Measurements from ENCODE around the gene ZNF709.
"Not testable (repeated sequence)": the region's sequence is repeated elsewhere in the genome, so short reads cannot be mapped to it uniquely, and the experiment has no call there.

Gene ZNF709

DNA sequence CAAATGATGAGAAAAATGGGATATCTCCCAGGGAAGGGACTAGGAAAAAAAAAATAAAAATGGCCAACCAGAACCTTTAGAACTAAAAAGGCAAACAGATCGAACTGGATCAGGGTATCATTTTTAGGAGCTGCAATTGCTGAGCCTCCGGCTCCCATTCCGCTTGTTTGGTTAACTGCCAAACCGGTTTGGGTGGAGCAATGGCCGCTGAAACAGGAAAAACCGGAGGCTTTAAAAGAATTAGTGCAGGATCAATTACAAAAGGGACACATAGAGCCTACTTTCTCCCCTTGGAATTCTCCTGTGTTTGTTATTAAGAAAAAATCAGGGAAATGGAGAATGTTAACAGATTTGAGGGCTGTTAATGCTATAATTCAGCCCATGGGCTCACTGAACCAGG is 31.1 kb downstream of the ZNF709 start:
- no peak for FAIRE-seq
- no peak for DNase-seq (ENCODE audit: low spot score)

GRCh38 chr19:12450844-12451243 is 33.8 kb downstream of the ZNF709 start:
- no peak for DNase-seq (ENCODE audit: low spot score)
- no peak for FAIRE-seq

- FAIRE-seq (no peak), DNase-seq (ENCODE audit: low spot score) (no peak)
Observed at GRCh38 chr19:12448808-12449207, 35.8 kb downstream of the ZNF709 start.

DNA sequence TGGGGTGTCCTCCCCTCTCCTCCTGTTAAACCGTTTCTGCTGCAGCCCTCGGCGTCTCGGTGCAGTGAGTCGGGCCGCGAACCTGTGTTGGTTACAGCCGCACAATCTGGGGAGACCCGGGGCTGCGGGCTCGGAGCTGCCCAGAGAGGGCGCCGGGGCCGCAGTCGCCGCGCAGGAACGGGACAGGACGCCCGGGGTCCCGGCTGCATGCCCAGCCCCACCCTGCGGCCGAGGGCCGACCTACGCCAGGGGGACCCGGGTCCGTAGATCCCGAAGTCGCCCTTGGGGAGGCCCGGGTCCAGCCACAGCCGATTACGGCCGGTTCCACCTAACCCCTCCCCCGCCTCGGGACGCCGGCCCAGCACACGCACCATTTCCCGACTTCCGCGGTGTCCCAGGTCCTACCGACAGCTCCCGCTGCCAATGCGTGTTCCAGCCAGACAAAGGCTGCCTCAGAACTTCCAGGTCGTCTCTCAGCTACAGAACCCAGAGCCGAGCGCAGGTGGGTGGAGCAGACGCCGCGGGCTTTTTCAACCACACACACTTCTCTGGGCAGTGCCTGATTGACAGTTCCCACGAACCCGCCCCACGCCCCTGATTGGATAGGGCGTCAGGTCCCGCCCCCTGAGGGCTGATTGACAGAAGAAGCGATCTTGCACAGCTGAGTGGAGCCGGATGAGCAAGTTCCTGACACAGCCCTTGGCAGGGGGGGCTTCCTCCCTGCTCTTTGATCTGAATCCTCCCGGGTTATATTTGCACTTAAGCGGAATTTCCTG is 43.9 kb downstream of the ZNF709 start, which contains the start of gene ZNF443:
ZNF443 (minus strand) TSS at position 481 of the 776 bp plus-strand sequence; CDS start at position 374, 107 bp downstream.
- FAIRE-seq, result peak; percentile 91
- peak; percentile 97 for DNase-seq (ENCODE audit: low spot score)

DNA sequence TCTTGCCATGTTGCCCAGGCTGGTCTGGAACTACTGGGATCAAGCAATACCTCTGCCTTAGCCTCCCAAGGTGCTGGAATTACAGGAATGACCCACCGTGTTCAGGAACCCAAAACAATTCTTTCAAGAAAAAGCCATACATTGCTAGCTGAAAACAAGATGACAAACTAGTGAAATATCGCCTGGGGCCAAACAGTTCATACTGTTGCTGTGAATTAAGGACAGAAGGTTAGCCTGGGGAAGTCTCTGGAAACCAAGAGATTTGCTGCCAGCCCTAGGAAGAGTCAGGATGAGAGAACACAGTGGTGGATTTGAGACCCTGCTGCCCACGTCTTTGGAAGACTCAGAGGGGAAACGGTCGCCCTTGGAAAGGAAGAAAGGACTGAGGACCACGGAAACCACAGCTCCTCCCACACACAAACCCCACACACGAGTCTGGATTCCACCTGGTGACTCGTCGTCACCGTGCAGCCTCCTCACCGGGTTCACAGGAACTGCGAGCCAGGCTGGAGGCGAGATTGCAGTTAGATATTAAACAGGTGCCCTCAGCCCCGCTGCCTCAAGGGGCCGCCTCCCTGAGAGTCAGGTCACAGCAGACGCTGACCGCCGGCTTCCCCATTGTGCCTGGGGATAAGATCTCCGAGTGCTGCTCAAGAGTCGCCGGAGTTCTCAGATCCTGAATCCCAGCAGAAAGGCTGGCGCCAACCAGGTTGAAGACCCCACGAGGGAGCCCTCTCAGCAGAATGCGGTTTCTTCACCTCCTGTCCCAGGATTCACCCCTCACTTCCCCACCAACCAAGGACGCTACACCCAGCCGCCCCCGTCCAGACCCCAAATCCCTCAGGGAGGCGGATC is 44.7 kb downstream of the ZNF709 start:
- FAIRE-seq, result peak; percentile 91
- DNase-seq (ENCODE audit: low spot score), result peak; percentile 46

GRCh38 chr19:12430726-12431299 is 53.8 kb downstream of the ZNF709 start:
- not testable (repeated sequence) for DNase-seq (ENCODE audit: low spot score); FAIRE-seq

- no peak for FAIRE-seq
Observed at GRCh38 chr19:12425888-12426274, 58.7 kb downstream of the ZNF709 start.

DNA sequence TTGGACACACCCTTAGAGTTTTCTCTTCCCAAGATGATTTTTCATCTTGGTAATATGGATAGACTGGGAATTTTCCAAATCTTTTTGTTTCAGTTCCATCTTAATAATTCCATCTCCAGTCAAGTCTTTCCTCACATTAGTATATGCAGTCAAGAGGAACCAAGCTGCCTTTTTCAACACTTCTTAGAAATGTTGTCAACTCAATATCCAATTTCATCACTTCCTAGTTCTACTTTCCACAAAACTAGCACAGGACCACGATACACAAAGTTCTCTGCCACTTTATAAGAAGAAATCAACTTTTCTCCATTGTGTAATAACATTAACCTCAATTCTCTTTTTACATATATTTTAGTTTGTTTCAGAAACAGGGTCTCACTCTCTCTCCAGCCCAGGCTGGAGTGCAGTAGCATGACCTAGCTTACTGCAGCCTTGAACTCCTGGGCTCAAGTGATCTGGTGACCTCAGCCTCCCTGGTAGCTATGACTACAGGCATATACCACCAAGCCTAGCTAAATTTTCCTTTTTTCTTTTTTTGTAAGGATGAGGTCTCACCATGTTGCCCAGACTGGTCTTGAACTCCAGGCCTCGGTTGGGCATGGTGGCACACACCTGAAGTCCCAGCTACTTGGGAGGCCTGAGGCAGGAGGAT is 59.3 kb downstream of the ZNF709 start:
- FAIRE-seq, result no peak

More at GRCh38 chr19:12425888-12426274, 58.7 kb downstream of the ZNF709 start:
- DNase-seq (ENCODE audit: low spot score), result no peak

DNA sequence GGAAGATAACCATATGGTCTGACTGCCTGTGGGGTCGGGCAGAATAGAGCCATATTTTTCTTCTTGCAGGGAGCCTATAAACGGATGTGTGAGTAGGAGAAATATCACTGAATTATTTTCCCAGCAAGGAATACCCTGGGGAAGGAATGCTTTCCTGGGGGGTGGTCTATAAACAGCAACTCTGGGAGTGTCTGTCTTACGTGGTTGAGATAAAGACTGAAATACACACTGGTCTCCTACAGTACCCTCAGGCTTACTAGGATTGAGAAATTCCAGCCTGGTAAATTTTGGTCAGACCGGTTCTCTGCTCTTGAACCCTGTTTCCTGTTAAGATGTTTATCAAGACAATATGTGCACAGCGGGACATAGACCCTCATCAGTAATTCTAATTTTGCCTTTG is 67.3 kb downstream of the ZNF709 start:
- DNase-seq (ENCODE audit: low spot score); FAIRE-seq: not testable (repeated sequence)

More for the DNA sequence above, 59.3 kb downstream of the ZNF709 start:
- no peak for DNase-seq (ENCODE audit: low spot score)

DNA sequence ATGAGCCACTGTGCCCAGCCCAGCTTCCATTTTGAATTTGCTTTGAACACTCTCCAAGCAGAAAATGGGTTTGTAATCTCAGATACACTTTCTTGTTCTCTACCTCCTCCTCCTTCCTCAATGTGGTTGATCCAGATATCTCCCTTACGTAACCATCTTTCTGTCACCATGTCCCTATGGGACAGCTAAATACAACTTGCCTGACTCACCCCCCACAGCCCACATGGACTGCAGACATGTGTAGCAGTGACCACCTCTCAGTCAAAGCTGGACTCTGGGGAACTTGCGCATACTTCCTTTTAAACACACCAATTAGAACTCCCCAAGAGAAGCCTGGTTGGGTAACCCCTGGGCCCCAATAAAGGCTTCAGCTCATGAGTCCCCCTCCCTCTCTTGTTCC is 72.7 kb downstream of the ZNF709 start:
- FAIRE-seq, result no peak
- DNase-seq (ENCODE audit: low spot score), result no peak

All from RCC 7860 (cell line).